Measurements from ENCODE around the gene MACROD2.
"Not testable (repeated sequence)": the region's sequence is repeated elsewhere in the genome, so short reads cannot be mapped to it uniquely, and the experiment has no call there.

The MACROD2 gene

DNA sequence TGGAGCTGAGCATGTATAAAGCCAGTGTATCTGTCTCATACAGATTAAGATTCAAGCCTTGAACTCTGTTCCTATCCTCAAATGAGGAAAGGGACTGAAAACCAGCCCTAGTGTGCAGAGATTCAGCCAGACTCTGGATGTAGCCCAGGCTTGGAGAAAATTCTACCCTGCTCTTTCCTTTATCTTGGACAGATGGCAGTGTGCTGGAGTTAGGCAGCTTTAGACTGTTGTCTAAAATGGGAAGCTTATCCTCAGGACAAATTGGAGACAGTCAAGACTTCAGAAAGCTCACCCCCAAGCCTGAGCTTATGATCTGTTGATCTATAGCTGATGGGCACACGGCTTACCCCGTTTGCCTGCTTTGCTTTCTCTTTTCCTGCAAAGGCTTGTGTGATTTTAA, 1520.4 kb downstream of the MACROD2 start:
- no peak overlapping the region for H3K4me2 ChIP-seq
- no peak overlapping the region for H3K9ac ChIP-seq
- H3K27me3 ChIP-seq: no peaks in the 10 kb centered on the region
- H4K20me1 ChIP-seq: no peaks in the 10 kb centered on the region
- H3K27ac ChIP-seq: no peak overlapping the region
- no peaks in the 10 kb centered on the region for H3K36me3 ChIP-seq
- H3K9me3 ChIP-seq: peaks cover 4% of the 10 kb centered on the region; the same call in 1 of the 2 replicates
- no peaks in the 10 kb centered on the region for H3K4me1 ChIP-seq
- TF ChIP-seq Cebpa-rat (IDR thresholded peaks at IDR 0.05): no peak
- no peak overlapping the region for H3K4me3 ChIP-seq

DNA sequence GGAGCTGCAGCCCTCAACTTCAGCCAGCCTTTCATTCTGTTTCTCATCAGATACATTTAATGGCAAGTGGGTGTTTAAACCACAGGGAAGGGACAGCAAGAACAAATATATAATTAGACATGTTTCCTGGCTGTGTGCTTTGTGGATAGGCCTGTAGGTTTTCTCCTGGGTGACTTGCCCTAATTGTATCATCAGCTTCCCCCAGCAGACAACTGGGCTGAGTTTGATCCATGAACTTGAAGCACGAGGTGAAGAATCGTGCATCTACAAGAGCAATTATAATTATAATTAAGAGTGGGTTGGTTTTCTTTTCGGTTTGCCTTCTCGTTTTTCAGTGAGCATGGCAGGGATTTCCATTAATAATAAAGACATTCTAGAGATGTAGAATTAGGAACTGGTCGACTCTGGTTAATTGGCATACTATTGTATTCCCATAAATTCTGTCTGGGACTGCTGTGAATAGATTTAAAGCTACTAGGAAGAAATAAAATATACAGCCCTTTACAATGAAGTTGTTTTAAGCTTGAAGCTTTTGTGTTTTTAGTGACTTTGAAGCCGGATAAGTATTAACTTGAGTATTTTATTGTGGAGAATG, 1525.7 kb downstream of the MACROD2 start:
- Histone ChIP-seq H3K36me3 (no peaks in the 10 kb centered on the region), H3K27ac (no peak overlapping the region), H4K20me1 (no peaks in the 10 kb centered on the region), H3K4me1 (no peaks in the 10 kb centered on the region), H3K9me3 (peaks cover 4% of the 10 kb centered on the region; the same call in 1 of the 2 replicates), H3K4me3 (no peak overlapping the region), H3K27me3 (no peaks in the 10 kb centered on the region), H3K4me2 (no peak overlapping the region), H3K9ac (no peak overlapping the region)
- TF ChIP-seq Cebpa-rat (IDR thresholded peaks at IDR 0.05): no peak

DNA sequence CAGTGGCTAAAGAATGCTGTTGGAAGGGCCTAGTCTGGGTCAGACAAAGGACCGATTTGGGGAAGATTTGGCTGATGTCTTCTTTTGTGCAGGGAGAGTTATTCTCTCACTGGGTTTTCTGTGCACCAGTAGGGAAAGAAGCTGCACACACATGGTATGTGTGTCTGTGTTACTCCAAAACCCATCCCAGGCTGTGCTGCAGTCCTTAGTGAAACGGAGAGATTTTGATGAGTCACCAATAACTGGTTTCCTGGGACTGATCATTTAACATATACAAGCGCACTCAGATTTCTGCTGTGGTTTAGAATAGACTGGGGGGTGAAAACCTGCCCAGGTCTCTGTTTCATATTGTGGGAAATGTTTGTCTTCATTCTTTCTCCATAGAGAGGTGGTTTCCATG, 1528.1 kb downstream of the MACROD2 start:
- Histone ChIP-seq H3K36me3 (no peaks in the 10 kb centered on the region), H3K9me3 (peaks cover 4% of the 10 kb centered on the region; the same call in 1 of the 2 replicates), H3K9ac (no peak overlapping the region), H3K27ac (no peak overlapping the region), H3K4me1 (peaks cover 2% of the 10 kb centered on the region; the same call in 1 of the 2 replicates), H3K4me2 (no peak overlapping the region), H3K27me3 (no peaks in the 10 kb centered on the region), H4K20me1 (no peaks in the 10 kb centered on the region), H3K4me3 (no peak overlapping the region)
- TF ChIP-seq Cebpa-rat (IDR thresholded peaks at IDR 0.05): no peak

DNA sequence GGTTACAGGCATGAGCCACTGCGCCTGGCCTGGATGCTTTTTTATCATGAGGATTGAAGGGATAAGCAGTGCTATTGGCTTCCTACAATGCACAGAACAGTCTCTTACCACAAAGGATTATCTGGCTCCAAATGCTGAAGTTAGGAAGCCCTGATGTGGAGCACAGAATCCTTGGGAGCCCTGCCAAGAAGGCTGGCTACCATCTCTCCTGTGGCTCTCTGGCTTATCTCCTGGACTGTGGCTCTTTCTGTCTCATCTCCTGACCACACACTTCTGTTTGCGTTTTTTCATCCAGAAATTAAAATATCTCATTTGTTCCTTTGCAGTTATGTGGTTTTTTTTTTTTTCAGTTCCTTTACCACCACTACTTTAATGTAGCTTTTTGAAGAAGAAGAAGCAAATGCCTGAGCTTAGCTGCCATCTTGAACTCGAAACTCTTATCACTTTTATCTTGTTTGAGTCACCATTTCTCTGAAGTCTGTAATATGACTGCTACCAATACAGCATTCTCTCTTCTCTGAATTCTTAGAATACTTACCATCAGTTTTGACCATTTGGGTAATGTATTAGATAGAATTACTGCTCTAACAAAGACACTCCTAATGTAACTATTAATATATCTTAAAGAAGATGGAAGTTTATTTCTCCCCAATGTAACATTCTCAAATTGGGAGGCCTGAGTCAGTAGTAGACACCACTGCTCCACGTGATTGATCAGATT, 1533.2 kb downstream of the MACROD2 start:
- Histone ChIP-seq H3K27ac (no peak overlapping the region), H3K9ac (no peak overlapping the region), H3K36me3 (no peaks in the 10 kb centered on the region), H3K9me3 (no peaks in the 10 kb centered on the region), H4K20me1 (no peaks in the 10 kb centered on the region), H3K4me1 (peaks cover 10% of the 10 kb centered on the region; the same call in 1 of the 2 replicates), H3K4me3 (no peak overlapping the region), H3K4me2 (no peak overlapping the region), H3K27me3 (no peaks in the 10 kb centered on the region)
- no peak for TF ChIP-seq Cebpa-rat (IDR thresholded peaks at IDR 0.05)

DNA sequence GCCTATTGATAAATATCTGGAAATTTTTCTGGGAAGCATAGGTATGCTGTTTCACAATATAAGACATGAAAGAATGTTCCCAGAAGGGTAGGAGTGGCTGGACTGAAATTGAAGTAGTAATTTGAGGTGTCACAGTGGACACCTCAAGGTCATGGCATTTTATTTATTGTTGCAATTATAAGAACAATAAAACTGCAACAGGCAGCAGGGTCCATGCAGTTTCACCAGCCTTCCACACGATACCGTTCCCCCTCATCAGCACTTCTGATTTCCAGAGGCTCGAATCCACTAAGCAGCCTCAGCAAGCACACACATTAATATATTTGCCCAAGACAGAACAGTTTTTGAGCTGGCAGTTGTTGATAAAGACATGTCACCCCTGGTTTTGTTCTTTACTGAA, 1540.5 kb downstream of the MACROD2 start:
- no peak overlapping the region for H3K9ac ChIP-seq
- H3K9me3 ChIP-seq: no peaks in the 10 kb centered on the region
- no peaks in the 10 kb centered on the region for H4K20me1 ChIP-seq
- H3K4me2 ChIP-seq: no peak overlapping the region
- no peaks in the 10 kb centered on the region for H3K27me3 ChIP-seq
- H3K36me3 ChIP-seq: no peaks in the 10 kb centered on the region
- no peak overlapping the region for H3K27ac ChIP-seq
- no peaks in the 10 kb centered on the region for H3K4me1 ChIP-seq
- no peak for TF ChIP-seq Cebpa-rat (IDR thresholded peaks at IDR 0.05)
- no peak overlapping the region for H3K4me3 ChIP-seq

DNA sequence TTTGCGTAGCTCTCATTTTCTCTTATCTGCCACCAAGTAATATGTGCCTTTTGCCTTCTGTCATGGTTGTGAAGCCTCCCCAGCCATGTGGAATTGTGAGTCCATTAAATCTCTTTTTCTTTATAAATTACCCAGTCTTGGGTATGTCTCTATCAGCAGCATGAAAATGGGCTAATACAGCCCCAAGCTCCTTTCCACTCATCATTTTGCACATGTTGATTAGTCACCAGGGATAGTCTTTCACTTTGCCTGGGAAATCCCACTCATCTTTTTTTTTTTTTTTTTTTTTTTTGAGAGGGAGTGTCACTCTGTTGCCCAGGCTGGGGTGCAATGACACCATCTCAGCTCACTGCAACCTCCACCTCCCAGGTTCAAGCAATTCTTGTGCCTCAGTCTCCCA, 1541.9 kb downstream of the MACROD2 start:
- not testable (repeated sequence) for H3K4me1 ChIP-seq, H3K9me3 ChIP-seq, H3K36me3 ChIP-seq, H3K27ac ChIP-seq, H4K20me1 ChIP-seq, H3K4me3 ChIP-seq, H3K27me3 ChIP-seq, H3K9ac ChIP-seq, H3K4me2 ChIP-seq

DNA sequence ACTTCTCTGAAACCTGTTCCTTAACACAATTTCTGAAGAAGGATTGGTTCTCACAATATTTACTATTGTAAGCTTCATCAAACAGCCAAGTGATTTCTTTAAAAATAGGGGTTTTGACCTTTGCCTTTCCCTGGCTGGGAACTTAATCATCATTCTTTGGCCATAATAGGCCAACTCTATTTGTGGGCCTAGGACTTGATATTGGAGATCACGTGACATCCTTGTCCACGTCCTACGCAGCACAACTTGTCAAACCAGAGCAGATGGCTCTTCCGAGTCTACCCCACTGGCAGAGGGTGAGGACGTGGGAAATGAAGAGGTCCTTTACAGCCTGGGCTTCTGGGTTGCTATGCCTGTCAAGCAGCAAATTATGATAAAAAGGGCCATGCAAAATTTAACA, 1547.3 kb downstream of the MACROD2 start:
- Histone ChIP-seq H3K4me1 (no peaks in the 10 kb centered on the region), H3K9me3 (0 out of 2 replicates have a peak, but pooled peaks cover 6% of the 10 kb centered on the region), H3K4me2 (no peak overlapping the region), H3K4me3 (no peak overlapping the region), H3K27me3 (no peaks in the 10 kb centered on the region), H3K9ac (no peak overlapping the region), H3K36me3 (no peaks in the 10 kb centered on the region), H4K20me1 (no peaks in the 10 kb centered on the region), H3K27ac (no peak overlapping the region)
- TF ChIP-seq Cebpa-rat (IDR thresholded peaks at IDR 0.05): no peak

DNA sequence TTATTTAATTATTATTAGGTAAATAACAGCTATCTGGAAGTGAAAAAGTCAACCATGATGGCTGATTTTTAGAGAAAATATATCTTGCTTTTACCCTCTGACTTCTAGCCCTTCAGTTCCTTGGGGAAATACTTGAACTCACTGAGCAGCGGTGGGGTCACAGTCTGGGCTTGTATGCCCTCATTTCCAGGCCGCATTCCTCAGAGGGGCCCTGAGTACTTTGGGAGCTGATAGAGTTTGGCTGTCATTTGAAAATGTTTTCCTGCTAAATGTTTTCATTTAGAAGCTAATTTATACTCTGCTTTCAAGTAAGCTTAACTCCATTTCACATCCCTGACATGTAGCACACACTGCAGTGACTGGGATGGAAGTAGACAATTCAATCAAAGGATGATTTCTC, 1549.4 kb downstream of the MACROD2 start:
- Histone ChIP-seq H3K4me3 (no peak overlapping the region), H3K4me1 (no peaks in the 10 kb centered on the region), H3K27me3 (no peaks in the 10 kb centered on the region), H3K4me2 (no peak overlapping the region), H3K27ac (no peak overlapping the region), H3K9ac (no peak overlapping the region), H3K9me3 (0 out of 2 replicates have a peak, but pooled peaks cover 6% of the 10 kb centered on the region), H4K20me1 (no peaks in the 10 kb centered on the region), H3K36me3 (no peaks in the 10 kb centered on the region)
- no peak for TF ChIP-seq Cebpa-rat (IDR thresholded peaks at IDR 0.05)

DNA sequence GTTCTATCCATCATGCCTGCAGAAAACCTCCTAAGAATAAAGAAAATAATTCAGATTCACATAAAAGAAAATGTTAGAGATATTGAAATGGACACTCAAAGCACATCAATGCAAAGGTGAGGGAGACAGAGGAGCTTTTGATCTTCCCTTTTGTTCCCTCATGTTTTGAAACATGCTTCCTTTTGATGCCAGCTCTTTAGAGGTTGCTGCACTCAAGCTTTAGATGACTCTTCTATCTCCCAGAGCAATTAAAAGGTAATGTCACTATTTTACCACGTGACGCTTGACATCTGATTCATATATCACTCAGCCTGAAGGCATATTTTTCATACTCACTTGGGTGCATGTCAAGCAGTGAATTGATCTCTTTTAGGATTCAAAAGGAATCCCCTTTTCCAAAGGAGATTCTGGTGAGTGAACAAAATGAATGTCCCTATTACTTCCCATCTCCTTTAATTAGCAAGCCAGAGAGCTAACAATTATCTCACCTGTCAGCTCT, 1551.3 kb downstream of the MACROD2 start:
- no peaks in the 10 kb centered on the region for H4K20me1 ChIP-seq
- H3K4me2 ChIP-seq: no peak overlapping the region
- H3K36me3 ChIP-seq: no peaks in the 10 kb centered on the region
- no peak overlapping the region for H3K4me3 ChIP-seq
- no peaks in the 10 kb centered on the region for H3K27me3 ChIP-seq
- no peak overlapping the region for H3K27ac ChIP-seq
- no peak overlapping the region for H3K9ac ChIP-seq
- no peak for TF ChIP-seq Cebpa-rat (IDR thresholded peaks at IDR 0.05)
- peaks cover 17% of the 10 kb centered on the region for H3K9me3 ChIP-seq
- H3K4me1 ChIP-seq: no peaks in the 10 kb centered on the region

DNA sequence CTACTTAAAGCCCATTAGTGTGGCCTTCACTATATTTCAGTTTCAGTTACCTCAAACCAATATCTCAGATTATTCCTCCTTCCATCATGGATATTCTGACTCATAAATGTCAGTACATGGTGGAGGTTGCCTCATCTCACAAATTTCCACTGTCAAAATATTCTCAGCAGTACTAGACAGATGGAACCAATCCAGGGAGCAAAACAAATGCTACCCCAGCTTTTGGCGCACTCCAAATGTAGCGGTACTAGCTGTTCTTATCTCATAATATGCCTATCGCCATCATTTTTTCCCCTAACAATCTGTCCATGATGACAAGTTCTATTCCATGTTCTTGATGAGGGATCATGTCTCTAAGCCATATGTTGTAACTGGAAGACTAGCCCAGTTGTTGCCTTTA, 1551.8 kb downstream of the MACROD2 start:
- no peaks in the 10 kb centered on the region for H3K4me1 ChIP-seq
- no peak overlapping the region for H3K4me3 ChIP-seq

More for the DNA sequence above, 1551.8 kb downstream of the MACROD2 start:
- Histone ChIP-seq H3K4me2 (no peak overlapping the region), H4K20me1 (no peaks in the 10 kb centered on the region), H3K36me3 (no peaks in the 10 kb centered on the region), H3K27ac (no peak overlapping the region), H3K9me3 (peaks cover 22% of the 10 kb centered on the region), H3K9ac (no peak overlapping the region), H3K27me3 (no peaks in the 10 kb centered on the region)
- no peak for TF ChIP-seq Cebpa-rat (IDR thresholded peaks at IDR 0.05)

All from BLaER1 (cell line).